ENCODE measurements around the gene TMEM45A.
"Not testable (repeated sequence)": the region's sequence is repeated elsewhere in the genome, so short reads cannot be mapped to it uniquely, and the experiment has no call there.

TMEM45A gene

DNA sequence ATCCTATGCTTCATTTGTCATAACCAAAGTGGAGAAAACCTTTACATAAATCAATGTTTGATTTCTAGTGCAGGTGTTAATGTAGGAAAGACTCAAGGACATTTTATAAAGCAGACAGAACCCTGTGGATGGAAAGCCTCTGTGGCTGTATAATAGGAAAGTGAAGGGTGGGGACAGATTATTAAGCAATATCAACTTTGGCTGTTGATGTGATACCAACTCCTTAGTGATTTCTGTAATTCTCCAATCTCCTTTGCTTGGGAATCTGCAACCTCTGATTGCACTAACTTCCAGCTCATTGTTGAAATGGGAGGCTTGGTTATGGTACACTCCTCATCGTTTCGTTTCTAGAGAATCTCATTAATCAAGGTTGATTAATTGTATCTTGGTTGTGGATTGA, 87.7 kb downstream of the TMEM45A start:
- no peak for DNase-seq

GRCh38 chr3:100581650-100582049, 89.2 kb downstream of the TMEM45A start:
- DNase-seq: no peak

DNA sequence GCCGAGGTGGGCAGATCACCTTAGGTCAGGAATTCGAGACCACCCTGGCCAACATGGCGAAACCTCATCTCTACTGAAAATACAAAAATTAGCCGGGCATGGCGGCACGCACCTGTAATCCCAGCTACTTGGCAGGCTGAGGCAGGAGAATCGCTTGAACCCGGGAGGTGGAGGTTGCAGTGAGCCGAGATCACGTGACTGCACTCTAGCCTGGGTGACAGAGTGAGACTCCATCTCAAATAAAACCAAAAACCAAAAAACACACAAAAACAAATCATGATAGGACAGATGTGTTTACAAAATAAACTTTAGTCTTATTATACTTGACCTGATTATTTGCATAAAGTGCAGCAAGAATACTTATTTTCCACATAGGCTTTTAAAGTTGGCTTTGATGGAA, 89.7 kb downstream of the TMEM45A start:
- not testable (repeated sequence) for DNase-seq

GRCh38 chr3:100584101-100584660, 91.8 kb downstream of the TMEM45A start:
- no peak for DNase-seq

- DNase-seq: no peak
Measured at GRCh38 chr3:100586832-100587231, 94.4 kb downstream of the TMEM45A start.

- DNase-seq: no peak
Measured at GRCh38 chr3:100588251-100588650, 95.8 kb downstream of the TMEM45A start.

- DNase-seq: peak; percentile 71
Measured at GRCh38 chr3:100590114-100590839, 97.9 kb downstream of the TMEM45A start.

GRCh38 chr3:100590840-100591147, 98.4 kb downstream of the TMEM45A start:
- no peak for DNase-seq

- no peak for DNase-seq
Measured at GRCh38 chr3:100591411-100591810, 99.0 kb downstream of the TMEM45A start.

DNA sequence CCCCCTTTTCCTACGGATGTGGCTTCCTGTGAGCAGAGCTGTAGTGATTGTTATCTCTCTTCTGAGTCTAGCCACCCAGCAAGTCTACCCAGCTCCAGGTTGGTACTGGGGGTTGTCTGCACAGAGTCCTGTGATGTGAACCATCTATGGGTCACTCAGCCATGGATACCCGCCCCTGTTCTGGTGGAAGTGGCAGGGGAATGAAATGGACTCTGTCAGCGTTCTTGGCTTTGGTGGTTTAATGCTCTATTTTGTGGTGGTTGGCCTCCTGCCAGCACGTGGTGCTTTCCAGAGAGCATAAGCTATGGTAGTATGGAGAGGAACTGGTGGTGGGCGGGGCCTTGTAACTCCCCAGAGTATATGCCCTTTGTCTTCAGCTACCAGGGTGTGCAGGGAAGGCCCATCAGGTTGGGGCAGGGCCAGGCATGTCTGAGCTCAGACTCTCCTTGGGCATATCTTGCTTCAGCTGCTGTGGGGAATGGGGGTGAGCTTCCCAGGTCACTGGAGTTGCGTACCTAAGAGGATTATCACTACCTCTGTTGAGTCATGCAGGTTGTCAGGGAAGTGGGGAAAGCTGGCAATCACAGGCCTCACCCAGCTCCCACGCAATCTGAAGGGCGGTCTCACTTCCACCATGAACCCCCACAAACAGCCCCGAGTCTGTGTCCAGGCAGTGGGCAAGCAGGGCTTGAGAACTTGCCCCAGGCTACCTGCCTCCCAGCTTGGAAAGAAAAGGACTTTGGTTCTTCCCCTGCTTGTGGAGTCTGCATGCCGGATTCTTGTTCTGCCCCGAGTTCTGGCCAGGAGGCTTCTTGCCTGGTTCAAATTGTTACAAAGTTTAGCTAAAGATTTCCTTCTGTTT, 108.0 kb downstream of the TMEM45A start:
- no peak for DNase-seq

DNA sequence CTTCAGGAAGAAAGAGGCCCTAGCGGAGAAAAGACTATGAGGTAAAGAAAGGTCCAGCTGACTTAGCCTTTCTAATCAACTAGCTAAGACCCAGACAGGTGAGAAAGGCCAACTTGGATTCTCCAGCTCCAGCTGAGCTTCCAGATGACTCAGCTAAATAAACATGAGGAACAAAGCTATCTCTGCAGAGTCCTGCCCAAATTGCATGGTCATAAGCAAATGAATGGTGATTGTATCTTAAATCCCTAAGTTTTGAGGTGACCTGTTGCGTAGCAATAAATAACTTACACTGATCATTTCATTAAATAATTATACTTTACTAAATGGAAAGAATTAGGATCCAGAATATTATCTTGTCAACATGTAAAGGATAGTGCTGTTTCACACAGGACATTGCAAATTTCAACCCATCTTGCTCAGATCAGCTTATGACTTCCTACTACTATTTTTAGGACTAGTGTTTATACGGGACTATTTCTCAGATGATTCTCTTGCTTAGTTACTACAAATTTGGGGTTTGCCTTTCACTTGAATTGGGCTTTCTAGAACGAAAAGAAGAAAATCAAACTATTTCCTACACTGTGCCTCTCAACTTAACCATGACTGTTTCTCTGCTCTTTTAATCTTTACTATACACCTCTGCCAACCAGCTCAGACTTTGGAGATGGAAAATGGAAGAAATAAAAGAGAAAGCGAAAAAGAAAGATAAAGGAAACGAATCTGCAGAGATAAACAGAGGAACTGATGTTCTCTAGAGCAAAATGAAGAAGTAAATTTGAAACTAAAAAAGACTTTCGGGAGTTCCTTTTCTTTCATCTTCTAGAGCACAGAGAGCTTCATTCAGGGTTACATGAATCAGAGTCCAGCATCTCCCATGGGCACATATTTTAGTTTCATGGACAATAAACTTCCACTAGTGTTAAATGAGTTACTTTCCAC, 110.4 kb downstream of the TMEM45A start:
- DNase-seq: no peak

DNA sequence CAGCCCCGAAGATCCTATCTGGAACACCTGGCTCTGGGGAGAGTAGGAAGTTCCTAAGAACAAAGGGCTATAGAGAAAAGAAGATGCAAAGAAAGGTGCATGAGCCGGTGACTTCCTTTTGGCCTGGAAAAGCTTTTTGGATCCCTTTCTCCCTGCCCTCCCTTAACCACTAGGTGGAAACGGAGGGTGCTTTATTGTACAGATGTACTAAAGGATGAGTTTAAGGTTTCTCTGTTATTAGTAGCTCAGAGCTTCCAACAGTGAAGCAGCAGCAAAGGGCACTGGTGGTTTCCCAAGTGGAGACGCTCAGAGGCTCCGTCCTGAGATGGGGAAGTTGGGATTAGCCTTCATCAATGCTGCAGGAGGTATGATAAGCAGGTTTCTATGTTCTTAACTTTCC, 111.0 kb downstream of the TMEM45A start:
- DNase-seq: no peak

- no peak for DNase-seq
Measured at GRCh38 chr3:100605358-100605757, 112.9 kb downstream of the TMEM45A start.

DNA sequence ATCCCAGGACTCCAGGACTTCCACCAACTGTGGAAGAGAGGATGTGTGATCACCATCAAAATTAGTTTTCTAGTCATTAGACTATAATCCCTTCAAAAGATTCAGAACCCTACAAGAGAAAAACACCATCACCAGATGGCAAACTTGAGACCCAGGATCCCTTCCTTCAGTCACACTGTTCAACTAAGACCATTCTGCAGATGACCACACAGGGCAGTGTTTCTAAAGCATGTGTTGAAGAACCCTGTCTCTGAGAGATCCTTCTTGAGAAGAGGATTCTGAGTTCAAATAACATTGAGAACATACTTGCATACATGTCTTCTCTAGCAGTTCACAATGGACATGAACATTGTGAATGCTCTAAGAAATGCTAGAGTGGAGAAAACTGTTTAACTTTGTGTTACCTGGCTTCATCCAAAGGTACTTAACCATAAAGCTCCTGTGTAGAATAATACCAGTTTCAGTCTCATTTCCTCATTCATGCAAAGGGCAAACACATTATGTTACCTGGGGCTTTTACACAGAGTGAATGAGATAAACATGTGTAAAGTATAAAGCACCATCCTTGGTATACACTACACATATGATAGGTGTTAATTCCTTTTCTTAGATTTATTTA, 114.6 kb downstream of the TMEM45A start:
- no peak for DNase-seq

- no peak for DNase-seq
Measured at GRCh38 chr3:100609305-100609704, 116.9 kb downstream of the TMEM45A start, which contains the start of gene ADGRG7. TSS of gene ADGRG7 (plus strand) at chr3:100609601. CDS start at chr3:100609857, 256 bp downstream.

DNA sequence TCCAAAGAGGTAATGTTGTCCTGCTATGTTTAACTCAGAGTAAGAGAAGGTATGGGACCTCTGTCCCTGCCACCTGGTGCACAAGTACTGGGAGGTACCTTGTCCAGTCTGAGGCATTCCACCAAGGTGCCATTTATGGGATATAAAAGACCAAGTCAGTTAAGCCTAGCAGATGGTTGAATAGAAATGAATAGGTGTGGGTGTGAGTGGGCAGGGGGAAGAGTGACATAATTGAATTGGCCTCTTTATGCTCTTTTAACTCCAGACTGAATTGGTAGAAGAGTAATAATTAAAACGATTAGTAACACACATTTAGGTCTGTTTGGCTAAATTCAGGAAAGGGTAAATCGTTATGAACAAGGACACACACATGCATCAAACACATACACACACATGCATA, 117.5 kb downstream of the TMEM45A start:
- DNase-seq: no peak

- DNase-seq: no peak
Measured at GRCh38 chr3:100611221-100611620, 118.8 kb downstream of the TMEM45A start.

DNA sequence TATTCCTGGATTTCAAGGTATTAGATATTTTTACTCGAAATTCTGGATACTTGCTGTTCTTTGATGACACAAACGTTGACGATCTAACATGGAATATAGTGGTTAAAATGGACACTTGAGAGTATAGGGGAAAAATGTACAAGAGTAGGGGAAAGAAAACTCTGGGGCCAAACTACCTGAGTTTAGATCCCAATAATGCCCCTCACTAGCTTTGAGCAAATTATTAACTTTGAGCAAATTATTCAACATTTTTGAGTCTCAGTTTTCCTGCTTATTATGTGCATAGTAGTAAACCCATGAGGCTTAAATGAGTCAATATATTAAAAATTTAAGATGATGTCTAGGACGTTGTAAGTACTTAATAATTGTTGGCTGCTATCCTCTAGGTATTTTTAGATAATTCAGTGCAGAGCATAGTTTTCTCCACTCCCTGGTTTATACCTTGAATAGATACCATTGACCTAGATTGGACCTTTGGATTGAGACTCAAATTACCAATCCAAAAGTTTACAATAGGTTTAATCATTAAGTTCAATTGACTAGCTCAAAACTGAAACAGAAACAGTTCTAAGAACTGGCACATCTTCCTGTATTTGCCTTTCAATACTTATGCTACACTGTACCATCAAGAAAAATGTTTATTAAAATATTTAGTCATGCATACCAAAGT, 121.4 kb downstream of the TMEM45A start:
- no peak for DNase-seq

GRCh38 chr3:100614941-100615340, 122.5 kb downstream of the TMEM45A start:
- no peak for DNase-seq

DNA sequence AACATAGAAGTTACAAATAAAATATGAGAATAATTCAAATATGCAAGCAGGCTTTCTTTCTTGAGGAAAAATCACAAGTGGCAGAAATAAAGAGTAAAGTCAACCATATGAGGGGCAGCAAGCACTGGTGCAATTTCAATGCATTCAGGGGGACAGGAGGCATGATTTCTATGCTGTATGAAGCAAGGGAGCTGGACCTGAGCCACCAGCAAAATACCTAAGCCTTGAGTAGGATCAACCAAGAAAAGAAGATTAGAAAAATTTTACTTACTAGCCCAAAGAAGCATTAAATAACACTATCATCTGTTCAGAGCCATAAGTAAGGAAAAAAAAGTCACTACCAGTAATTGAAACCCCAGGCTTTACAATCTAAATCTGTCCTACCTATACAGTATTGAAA, 123.3 kb downstream of the TMEM45A start:
- no peak for DNase-seq

DNA sequence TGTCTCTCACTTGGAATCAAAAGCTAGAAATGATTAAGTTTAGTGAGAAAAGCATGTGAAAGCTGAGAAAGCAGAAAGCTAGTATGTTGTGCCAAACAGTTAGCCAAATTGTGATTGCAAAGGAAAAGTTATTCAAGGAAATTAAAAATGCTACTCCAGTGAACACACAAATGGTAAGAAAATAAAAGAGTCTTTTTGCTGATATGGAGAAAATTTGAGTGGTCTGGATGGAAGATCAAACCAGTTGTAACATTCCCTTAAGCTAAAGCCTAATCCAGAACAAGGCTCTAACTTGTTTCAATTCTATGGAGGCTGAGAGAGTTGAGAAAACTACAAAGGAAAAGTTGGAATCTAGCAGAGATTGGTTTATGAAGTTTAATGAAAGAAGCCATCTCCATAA, 128.8 kb downstream of the TMEM45A start:
- DNase-seq: no peak

Data from activated CD4-positive, alpha-beta T cell treated with anti-CD3 and anti-CD28 coated beads for 48 hours (primary cell).